NCI-H524 (cell line): ENCODE data around the gene OSBPL5.
A peak's percentile ranks its signal among the peaks of the same experiment; 100 is the strongest.

ENCODE experiments used
- DNase-seq, 2 experiments: peaks; one replicate each; lab custom pipeline; 2025; lab: John Stamatoyannopoulos, UW

Gene OSBPL5

DNA sequence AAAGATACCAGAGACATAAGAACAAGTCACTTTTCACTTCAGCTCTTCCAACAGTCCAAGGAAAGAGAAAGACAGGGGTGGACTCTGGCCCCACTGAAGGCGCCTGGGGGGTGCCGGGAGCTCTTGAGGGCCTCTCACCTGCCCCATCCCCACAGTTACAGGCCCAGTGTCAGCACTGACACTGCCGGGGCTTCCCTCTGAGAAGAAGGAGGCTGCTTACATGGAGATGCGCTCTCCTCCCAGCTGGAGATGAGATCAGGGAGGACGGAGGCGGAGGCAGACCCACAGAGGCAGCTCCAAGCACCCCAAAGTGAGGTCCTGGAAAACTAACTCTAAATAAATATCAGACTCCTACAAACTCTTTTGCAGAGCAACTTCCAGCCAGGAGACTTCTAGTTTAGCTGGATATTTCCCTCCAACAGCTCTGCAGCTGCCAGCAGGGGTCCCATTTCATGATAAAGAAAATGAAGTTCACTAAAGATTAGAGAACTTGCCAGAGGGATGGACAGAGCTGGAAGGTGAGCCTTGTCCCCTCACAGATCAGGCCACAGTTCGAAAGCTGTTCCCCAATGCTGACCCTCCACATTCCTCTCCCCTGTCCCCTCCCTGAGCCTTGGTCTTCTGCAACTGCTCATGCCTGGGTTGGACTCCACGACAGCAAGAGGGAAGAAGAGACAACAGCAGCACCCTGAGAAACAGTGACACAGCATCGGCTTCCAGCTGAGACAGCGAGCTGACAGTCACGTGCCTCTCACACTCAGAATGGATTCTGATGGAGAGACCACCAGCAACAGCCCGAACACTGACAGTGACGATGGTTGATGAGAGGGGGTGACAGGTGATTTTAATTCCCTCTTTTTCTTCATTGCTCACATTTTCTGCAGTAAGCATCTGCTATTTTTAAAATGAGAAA, 113.7 kb downstream of the OSBPL5 start:
- DNase-seq, result peak in 1 of 2 experiments; percentile 40

DNA sequence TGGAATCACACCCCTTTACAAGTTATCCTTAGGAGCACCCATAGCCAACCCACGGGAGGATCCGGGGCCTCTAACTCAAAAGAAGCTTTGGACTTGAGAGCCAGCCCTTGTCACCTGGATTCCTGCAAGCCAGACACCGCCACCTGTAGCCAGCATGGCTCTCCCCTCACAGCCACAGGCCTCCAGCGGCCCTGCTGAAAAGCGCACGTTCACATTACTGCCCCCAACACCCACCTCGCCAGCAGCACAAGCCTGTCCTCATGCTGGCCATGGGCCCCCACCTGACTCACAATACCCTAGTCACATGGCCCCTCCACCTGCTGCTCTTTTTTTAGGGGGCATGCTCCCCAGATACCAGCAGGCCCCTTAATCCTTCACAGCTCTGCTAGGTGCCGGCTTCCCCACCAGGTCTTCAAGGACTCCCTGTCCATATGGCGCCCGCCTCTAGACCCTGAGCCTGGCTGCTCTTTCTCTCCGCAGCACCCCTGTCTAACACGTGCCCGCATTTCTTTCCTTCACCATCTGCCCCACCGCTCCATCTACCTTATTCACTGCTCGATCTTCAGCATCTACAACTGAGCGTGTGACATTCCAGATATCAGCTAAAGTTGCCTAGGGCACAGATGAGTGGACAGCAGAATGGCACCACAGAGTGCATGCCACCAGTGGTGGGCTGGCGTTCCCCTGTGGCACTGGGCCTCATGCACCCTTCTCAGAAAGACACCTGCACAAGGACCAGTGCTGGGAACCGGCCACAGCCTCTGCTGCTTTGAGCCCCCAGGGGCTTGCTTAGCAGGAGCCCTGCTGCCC, 114.5 kb downstream of the OSBPL5 start:
- DNase-seq, result peak; percentile 92 to 97

DNA sequence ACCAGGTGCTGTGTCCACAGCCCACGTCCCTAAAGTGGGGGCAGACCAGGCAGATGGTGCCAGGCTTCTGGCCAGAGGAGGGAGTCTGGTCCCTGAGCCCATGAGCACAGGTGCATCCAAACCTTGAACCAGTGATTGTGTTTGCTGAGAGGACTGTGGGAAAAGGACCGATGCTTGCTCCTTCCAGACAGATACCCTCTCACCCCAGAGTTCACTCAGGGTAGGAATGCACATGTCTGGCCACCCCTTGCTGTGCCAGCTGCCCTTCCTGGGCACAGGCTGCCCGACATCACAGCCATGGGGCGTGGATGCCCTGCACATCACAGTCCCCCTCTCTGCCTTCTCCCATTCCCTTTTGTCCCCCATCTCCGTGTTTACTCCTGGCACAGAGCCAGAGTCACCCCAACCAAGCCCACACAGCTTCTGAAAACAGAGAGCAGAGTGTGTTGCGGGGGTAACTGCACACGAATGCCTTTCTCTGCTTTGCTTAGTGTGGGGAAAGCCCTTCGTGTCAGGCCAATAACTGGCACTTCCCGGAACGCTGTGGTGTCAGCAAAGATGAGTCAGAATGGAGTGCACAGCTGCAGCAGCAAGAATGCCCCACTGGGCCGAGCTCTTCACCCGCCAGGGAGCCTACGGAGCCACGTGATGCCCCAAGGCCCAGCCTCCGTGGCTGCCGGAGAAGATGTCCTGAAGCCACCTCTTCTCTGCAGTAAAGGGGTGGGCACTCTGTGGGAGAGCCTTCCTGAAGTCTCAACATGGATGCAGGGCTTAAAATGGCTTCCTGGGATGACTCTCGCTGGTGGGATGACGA, 115.5 kb downstream of the OSBPL5 start:
- peak; percentile 30 to 74 for DNase-seq

DNA sequence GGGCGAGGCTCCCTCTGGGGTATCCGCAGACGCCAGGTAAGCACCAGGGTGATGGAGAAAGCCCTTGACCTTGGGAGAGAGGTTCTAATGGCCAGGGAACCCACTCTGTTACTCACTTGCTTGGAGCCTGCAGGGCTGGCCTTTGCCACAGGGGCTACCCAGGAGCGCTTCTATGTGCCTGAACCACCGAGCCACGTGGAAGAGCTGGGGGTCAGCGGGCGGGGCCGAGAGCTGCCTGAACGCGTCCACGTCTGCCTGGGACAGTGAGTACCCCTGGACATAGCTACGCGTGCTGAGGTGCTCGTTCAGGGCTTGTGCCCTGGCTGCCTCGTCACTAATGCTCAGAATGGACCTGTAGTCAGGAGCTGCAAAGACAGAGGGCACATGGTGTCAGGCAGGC, 117.5 kb downstream of the OSBPL5 start:
- no peak for DNase-seq

DNA sequence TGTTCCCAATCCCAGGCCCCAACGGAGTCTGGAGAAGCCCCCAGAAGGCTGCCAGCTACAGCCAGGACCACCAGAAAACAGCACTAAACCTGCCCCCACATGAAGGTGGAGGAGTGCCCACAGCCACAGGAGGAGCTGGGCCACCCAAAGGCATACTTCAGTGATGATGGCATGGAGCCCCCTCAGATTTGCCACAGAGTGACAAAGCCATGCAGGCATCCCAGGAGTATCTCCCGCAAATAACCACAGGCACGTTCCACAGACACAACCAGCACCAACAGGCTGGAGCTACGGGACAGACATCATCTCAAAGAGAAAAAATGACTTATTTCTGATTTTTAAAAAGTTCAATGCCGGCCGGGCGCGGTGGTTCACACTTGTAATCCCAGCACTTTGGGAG, 118.5 kb downstream of the OSBPL5 start:
- DNase-seq, result no peak

DNA sequence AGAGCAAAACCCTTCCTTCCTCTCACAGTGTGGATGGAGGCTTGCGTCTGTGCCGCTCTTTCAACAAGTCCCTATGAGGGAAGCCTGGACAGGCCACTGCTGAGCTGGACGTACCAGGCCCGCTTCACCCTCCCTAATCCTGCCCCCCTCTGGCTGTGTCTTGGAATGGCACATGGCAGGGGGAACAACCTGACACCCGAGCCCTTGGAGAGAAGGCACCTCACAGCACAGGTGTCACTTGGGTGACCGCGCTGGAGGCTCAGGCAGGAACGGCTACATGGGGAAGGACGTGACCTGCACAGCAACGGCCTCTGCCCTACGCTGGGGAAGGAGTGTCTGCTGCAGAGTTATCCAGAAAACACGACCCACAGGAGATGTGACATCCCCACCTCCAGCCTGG, 118.9 kb downstream of the OSBPL5 start:
- no peak for DNase-seq

DNA sequence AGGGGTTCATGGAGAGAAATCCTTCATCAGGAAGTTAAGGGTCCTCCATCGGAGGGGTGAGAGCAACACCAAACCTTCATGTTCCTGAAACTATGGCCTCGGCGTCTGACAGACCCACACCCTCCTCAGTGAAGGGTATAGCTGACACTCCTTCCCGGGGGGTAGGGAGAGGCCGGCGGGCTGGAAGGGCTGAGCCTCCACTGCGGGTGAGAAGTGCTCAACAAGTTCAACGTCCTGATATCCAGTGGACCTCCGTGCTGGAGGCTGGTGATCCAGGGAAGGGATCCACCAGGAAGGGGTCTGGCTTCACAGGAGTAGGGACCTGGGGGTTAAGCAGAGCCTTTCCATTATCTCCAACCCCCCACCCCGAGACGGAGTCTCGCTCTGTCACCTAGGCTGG, 120.2 kb downstream of the OSBPL5 start:
- no peak for DNase-seq

DNA sequence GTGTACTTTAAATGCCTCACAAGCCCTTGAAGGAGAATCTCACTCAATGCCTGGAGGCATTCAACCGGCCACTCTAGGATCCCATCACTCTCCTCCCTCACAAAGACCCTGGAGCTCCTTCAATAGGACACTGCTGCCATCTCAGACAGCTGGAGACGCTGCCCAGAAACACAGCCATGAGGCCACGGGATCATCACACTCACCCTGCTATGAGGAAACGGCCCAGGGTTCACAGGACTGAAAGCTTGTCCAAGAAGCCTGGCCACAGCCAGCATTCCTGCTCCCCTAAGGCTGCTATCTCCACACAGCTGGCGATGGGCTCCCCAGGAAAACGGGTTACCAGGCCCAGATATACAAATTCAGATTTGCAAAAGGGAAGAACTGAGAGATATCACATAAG, 121.1 kb downstream of the OSBPL5 start:
- no peak for DNase-seq

DNA sequence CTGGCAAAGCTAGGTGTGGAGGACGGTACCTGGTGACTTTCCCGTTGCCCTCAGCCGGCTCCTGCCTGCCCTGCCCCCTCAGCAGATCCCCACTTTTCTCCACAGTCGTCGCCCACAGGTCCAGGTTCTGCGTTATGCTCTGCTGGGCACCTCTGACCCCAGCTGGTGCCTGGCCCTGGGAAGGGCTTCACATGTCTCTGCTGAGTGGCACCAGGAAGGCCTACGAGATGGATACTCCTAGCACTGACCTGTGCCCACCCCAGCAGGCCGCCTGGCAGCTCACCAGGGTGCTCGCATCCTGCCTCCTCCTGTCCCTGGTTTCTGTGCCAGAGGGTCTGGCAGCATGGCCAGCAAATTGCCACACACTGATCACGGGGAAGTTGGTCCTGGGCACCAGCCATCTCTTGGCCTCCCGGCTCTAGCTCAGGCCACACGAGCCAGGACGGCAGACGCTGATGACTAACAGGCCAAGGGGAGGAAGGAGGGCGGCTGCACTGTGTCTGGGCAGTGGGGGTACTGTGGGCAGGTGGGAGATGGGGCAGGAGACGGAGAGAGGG, 121.7 kb downstream of the OSBPL5 start:
- DNase-seq, result no peak

DNA sequence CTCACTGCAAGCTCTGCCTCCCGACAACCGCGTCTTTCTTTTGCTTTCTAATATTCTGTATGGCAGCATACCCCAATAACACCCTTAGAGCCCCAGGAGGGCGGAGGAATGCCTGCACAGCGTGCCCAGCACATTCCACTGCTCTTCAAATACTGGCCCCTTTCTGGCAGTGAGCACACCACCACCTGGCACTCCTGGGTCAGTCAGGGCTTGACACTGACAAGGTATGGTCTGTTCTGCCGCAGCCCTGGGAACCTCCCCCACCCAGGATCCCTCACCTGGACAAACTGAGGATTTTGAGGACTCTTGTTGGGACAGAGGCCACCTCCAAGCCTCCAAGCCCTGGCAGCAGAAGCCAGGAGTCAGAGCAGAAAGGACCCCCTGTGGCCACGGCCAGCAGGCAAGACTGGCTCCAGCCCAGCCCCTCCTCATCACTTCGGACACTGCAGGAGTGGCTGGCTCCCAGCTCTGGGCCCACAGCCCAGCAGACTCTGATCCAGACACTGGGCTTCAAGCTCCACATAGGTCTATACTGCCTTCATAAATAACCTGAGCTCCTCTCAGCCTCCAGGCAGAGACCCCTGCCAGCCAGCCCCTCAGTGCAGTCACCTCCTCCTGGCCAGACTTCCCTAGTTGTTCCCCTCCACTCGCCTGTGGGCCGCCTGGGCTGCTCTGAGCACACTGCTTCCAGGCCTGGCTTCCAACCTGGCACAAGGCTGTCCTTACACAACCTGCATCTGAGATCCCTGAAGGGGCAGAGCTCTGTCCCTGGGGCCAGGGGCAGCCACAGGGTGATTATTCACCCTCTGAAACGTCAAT, 122.4 kb downstream of the OSBPL5 start:
- no peak for DNase-seq

DNA sequence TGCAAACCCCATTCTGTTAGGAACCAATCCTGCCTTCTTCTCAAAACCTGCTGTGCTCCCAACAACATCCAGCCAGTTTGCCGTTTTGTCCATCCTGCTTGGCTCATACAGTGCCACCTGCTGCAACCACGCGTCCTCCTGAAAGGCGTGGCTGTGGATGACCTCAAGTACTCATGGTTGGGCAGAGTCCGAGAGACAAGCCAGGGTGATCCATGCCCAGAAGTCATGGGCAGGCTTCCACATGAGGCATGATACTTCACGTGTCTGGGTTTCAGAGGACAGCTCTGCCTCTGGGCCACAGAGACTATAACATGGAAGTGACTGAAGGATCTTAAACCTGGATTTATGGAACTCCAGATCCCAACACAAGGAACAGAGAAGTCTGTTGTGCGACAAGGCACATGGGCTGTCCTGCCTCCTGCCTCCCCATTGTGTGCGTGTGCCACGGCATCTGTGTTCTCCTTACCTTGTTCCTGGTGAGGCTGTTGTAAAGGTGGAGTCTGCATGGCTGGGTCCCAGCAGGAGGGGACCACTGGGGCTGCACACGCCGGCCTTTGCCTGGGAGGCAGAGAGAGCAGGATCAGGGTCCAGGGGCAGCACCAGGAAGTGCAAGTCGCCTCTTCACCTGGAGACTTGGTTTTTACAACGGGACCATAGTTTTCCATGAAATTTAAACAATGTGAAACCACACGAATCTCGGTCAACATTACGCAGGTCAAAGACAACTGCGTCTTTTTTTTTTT, 123.2 kb downstream of the OSBPL5 start:
- no peak for DNase-seq

DNA sequence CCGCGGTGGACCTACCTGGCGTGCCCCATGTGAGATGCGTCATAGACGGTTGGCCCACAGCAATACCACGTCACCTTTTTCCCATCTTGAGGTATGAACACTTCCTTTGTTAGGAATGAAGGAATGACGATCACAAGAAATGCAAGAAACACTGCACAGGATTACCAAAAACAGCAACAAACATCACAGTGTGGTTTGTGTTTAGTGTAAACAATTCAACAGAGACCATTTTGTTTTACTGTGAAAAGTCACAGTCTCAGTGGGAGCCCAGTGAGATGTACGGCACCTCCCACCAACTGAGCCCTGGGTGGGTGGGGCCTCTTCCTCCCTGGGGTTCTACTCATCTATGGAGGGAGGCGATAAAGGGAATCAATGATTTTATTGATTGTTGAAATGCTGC, 124.2 kb downstream of the OSBPL5 start:
- no peak for DNase-seq

DNA sequence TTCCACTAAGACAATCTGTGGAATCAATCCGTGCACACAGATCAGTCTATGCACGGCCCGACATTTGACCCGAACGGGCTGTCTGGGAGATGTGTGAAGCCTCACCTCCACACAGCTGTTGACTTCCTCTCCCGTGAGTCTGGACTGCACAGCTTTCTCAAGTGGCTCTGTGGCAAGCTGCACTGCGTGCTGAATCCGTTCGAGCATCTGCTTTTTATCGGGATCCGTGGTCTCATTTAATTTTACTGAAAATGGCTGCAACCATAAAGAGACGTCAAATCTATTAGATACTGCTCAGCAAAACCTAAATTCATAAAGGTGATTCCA, 127.2 kb downstream of the OSBPL5 start:
- DNase-seq, result peak; percentile 30 to 86
